RPMI8226 (cell line): ENCODE results near the gene MIEN1.
A peak's percentile ranks its signal among the peaks of the same experiment; 100 is the strongest.
"Not testable (repeated sequence)": the region's sequence is repeated elsewhere in the genome, so short reads cannot be mapped to it uniquely, and the experiment has no call there.

Experiments
- DNase-seq: peaks from one replicate; pipeline ENCODE4 v3.0.0-alpha.2; 2015

MIEN1 gene

DNA sequence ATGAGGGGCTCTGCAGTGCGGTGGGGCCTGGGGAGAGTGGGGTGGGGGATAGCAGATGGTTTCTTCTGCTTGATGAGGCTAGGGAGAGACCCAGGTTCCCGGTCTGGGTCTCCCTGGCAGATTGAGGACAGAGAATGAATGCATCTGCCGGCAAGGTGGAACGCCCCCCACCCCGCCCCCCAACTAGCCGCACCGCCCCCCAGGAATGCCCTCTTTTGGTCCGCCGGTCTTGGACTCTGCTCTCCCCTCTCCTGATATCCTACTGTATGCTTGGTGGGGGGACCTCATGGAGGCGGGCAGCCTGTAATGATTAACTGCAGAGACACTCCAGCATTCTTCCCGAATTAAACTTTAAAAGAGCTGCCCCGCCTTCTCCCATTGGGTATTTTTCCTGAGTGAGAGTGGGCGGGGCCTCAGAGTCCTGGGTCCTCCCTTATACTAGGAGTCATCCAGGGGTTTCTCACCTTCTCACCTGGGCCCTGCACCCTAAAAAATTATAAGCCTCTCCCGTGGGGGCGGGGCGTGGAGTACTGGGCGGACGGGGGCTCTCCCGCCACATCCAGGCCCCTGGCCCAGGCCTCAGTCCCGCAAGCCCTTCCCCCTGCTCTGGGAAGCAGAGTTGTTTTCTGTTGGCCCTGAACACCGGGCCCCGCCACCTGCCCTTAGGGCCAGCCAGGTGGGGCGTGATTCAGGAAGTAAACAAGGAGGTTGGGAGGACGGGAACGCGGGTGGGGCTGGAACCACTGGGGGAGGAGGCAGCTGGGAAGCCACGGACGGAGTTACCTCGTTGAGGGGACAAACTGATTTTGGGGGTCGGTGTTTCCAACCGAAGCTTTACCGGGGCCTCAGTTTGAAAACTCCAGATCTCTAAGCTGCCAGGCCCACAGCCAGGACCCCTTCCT lies 8.9 kb upstream of the MIEN1 start:
- peak; percentile 79 for DNase-seq

GRCh38 chr17:39738568-39738901 lies 8.2 kb upstream of the MIEN1 start:
- peak; percentile 77 for DNase-seq

DNA sequence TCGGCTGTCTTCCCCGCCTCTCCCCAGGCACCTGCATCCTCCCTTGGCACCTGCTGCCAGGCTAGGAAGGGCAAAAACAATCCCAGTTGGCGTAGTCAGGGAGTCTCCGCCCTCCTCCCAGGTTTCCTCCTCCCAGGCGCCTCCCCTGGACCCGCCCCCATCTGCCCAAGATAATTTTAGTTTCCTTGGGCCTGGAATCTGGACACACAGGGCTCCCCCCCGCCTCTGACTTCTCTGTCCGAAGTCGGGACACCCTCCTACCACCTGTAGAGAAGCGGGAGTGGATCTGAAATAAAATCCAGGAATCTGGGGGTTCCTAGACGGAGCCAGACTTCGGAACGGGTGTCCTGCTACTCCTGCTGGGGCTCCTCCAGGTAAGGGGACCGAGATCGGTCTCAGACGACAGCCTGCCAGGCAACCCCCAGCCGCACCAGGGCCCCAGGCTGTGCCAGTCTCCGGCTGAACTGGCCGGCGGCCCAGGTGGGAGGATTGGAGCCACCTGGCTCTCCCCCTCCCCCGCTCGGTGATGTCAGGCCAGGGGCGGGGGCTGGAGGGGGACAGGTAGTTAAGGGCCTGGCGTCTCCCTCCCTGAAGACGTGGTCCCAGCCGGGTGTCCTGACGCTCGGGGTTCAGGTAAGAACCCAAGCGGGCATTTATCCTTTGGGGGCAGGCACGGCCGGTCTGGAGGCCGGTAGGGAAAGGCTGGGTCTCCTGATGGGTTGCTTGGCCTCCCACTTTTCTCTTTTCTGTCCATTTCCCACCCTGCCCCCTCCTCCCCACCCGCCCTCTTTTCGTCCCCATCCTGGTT lies 7.6 kb upstream of the MIEN1 start, which contains the start of gene GRB7:
Gene GRB7, plus strand, starts transcription at position 179 of the 808 bp plus-strand sequence. CDS start 4,364 bp downstream, outside the sequence.
- DNase-seq: peak; percentile 94

GRCh38 chr17:39737206-39737759 lies 7.0 kb upstream of the MIEN1 start:
- peak; percentile 24 for DNase-seq

- peak; percentile 21 for DNase-seq
Measured at GRCh38 chr17:39736319-39737165, 6.2 kb upstream of the MIEN1 start.

DNA sequence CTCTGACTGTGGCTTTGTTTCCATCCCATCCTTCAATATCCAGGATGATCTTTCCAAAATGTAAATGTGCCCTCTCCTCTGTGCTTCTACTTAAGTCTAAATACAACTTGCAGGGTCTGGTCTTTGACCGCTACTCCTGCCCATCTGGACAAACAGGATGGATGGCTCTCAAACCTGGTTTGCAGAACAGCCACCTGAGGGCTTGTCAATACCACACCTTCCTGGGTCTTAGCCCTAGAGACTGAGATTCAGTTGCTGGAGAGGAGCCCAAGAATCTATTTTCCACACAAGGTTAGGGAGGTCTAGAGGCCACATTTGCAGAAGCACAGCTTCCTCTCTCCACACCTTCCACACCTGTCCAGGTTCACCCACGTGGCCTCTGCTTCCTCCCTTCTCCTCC lies 5.5 kb upstream of the MIEN1 start:
- peak; percentile 58 for DNase-seq

DNA sequence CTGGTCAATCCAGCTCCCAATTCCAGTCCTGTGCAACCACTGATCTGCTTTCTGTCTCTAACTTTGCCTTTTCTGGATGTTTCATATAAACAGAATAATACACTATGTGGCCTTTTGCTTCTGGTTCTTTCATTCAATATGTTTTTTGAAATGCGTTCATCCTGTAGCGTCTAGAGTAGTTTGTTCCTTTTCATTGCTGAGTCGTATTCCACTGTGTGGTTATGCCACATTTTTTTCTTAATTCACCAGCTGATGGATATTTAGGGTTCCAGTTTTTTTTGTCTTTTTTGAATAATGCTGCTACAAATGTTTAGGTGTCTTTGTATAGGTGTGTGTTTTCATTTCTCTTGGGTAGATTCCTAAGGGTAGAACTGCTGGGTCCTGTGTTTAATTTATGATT lies 2.3 kb upstream of the MIEN1 start:
- DNase-seq: no peak

GRCh38 chr17:39729280-39729851 lies 966 bp downstream of the MIEN1 start:
- no peak for DNase-seq

GRCh38 chr17:39727556-39727955 lies 2.8 kb downstream of the MIEN1 start:
- no peak for DNase-seq

DNA sequence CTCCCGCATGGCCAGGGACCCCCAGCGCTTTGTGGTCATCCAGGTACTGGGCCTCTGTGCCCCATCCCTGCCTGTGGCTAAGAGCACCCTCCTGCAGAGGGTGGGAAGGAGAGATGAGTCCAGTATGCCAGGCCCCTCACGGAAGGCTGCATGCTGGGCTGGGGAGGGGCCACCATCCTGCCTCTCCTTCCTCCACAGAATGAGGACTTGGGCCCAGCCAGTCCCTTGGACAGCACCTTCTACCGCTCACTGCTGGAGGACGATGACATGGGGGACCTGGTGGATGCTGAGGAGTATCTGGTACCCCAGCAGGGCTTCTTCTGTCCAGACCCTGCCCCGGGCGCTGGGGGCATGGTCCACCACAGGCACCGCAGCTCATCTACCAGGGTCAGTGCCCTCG lies 3.7 kb downstream of the MIEN1 start:
- DNase-seq: no peak

- DNase-seq: not testable (repeated sequence)
Measured at GRCh38 chr17:39725923-39726322, 4.4 kb downstream of the MIEN1 start.

GRCh38 chr17:39724731-39725130 lies 5.6 kb downstream of the MIEN1 start:
- no peak for DNase-seq

- no peak for DNase-seq
Measured at GRCh38 chr17:39722965-39723848, 7.1 kb downstream of the MIEN1 start.

- DNase-seq: no peak
Measured at GRCh38 chr17:39722104-39722503, 8.2 kb downstream of the MIEN1 start.

- DNase-seq: no peak
Measured at GRCh38 chr17:39719563-39720355, 10.6 kb downstream of the MIEN1 start.

DNA sequence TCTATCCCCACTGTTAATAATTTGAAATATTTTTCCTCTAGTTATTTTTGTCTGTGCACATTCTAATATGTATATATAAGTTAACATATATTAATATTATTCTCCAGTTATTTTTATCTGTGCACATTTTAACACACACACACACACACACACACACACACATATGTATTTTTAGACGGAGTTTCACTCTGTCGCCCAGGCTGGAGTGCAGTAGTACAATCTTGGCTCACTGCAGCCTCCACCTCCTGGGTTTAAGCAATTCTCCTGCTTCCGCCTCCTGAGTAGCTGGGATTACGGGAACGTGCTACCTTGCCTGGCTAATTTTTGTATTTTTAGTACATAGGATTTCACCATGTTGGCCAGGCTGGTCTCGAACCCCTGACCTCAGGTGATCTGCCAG lies 12.7 kb downstream of the MIEN1 start:
- no peak for DNase-seq

- no peak for DNase-seq
Measured at GRCh38 chr17:39716879-39717536, 13.3 kb downstream of the MIEN1 start.

- no peak for DNase-seq
Measured at GRCh38 chr17:39716073-39716818, 14.1 kb downstream of the MIEN1 start.
